ENCODE results near the gene TSEN54.
A peak's percentile ranks its signal among the peaks of the same experiment; 100 is the strongest.
"Not testable (repeated sequence)": the region's sequence is repeated elsewhere in the genome, so short reads cannot be mapped to it uniquely, and the experiment has no call there.

Gene TSEN54

DNA sequence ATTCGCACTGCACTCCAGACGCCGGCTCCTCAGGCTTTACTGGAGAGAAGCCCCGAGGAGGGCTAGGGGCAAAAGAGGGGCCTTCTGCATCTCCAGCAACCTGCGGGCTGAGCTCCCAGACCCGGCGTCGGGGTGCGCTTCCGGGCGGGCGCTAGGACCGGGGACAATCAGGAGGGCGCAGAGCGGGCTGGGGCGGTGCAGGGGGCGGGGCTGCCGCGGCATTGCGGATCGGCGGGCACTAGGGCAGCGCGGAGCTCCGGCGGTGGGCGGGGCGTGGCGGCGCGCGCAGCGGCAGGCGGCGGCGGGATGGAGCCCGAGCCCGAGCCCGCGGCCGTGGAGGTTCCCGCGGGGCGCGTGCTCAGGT is at the start of gene TSEN54:
TSS of gene TSEN54 (plus strand) at position 274 of the 364 bp plus-strand sequence. CDS start at position 307, 33 bp downstream.
- peak; percentile 93 for DNase-seq

DNA sequence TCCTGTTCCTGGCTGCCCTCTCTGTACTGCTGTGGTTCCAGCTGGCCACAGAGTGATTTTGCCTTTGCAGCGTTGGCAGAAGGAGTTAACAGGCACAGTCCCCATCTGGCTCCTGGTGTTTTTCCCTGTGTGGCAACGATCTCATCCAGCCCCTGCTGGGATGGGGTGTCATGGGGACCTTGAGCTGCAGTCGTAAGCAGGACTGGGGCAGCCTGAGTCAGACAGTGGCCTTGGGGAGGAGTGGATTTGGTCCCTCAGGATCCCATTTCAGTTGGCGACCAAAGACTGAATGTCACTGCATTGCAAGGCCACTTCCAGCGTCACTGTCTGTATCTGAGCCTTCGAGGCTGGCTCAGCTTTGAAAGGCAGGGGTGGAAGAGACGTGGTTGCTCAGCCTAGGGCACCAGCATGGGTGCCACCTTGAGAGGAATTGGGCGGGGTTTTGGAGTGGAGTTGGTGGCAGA is 48.0 kb upstream of the TSEN54 start:
- DNase-seq = no peak

DNA sequence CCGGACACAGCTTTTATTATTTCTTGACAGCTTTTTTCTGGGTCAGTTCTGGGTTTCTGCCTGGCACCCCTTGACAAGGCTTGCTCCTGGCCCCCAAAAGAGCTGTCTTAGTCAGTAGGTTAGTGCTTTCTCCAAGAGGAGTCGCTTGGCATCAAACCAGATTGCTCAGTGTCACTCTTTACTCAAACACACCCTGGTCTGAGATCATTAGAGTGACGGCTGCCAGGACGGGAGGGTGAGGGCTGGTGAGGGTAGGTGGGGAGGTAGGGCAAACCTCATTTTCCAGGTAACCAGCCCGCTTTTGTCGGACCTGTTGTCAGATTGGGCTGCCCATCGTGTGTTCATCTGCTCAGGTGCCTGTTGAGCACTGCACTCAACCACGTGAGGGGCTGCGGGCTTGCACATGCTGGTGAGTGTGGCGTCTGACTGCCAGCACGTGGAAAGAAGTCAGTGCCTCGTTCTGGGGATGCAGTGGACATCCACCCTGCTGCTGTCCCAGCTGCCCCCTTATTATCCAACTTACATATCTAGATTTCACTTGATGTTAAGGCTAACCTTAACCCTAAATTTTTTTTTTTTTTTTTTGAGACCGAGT is 47.5 kb upstream of the TSEN54 start:
- DNase-seq = no peak

DNA sequence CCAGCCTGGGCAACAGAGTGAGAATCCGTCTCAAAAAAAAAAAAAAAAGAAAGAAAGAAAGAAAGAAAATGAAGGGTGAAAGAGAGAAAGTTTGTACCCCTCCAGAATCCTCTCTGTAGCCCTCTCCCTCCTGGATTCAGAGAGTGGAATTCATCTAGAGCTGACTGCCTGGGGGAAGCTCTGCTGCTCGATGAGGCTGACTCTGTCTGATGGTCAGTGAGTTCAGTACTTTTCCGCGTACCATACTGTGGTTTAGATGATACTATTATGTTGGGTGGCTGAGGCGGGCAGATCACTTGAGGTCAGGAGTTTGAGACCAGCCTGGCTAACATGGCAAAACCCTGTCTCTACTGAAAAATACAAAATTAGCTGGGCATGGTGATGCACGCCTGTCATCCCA is 45.1 kb upstream of the TSEN54 start:
- DNase-seq = no peak

DNA sequence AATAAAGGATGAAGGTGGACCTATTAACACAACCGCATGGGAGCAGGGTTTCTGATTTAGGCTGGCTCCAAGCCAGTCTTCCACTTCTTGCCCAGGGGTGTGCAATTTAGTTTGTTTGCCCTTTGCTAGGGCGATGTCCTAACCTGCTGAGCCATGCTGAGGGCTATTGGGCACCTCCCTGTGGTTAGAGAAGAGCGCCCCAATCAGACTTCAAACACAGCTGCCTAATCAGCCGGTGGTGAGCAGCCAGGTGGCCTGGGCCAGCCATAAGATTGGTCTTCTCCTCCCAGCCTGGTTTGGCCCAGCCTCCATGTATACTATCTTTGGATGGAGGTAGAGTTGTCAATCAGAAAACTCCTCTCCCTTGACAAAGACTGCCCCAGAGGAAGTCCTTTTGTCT is 44.2 kb upstream of the TSEN54 start:
- peak; percentile 5 for DNase-seq

DNA sequence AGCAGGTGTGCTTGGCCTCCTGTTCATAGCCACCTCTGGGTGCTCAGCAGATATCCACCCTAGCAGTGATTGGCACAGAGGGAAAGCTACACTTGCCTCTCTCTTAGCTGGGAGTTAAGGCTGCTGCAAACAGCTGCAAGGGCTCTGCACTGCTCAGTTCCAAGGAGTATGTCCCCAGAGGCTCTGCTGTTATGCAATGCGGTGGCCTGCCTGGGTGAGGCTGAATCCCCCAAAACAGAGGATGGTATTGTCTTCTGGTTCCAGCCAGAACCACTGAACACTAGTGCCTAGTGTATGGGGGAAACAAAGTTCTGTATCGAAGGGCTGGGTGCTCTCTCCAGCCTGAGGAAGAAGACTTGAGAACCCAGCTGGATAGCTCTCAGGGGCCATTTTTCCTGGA is 43.1 kb upstream of the TSEN54 start:
- no peak for DNase-seq

DNA sequence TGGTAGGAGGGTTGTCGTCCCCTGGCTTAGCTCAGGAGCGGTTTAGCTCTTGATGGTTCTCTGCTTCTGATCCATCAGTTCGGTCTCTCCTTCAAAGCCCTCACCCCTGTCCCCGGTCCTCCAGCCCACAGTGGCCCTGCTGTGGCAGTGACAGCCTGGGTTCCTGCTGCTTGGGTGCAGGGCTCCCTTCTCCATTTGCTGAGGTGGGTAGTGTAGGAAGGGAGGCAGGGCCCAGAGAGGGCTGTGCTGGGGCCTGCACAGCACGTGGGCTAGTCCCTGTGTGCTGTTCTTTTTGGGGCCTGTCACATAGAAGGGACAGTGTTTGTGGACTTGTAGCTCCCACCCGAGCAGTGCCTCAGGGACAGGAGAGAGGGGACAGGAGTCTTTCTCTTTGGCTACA is 41.6 kb upstream of the TSEN54 start:
- no peak for DNase-seq

DNA sequence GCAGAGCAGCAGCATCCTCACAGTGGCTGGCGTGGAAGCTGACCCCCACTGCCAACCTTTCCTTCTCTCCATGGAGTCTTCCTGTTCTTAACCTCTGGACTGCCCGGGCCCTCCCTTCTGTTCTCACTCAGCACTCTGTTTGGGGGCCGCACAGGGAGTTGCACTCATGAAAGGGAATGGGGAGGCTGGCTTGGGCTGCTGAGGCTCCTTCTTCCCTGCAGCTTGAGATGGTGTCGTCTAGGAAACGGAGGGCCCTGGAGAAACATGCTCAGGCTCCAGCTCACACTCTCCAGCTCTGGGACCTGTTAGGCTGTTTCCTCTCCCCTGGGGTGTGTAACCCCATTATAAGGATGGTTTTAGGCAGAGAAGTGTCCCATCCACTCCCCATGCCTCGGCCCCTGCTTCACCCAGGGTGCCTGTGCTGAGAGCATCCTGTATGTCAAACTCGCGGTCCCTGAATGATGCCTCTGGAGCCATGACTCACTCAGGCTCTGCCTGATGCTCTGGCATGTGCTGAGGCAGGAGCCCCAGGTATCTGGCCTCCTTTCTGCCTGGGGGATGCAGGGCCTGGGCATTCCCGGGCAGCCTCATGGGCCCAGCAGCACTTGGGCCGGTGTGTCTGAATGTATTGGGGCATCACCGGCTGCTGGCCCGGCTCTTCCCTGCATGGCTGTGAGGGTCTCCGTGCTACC is 41.0 kb upstream of the TSEN54 start:
- no peak for DNase-seq

DNA sequence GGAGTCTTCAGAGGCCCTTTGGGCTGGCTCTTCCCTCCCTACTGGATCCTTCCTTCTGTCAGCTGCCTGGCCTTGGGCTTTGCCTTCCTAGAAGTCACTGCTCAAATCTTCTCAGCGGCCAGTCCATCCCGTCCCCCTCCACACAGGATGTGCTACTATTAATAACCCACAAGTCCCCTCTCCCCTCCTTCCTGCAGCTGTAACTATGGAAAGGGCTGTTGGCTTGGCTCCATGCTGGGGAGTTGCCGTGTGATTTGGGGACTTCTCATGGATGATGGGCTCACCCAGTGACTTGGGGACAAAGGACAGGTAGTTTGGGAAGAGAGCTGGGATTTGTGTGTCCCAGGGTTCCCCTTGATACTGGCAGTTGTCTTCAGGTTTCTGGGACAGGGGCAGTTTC is 40.5 kb upstream of the TSEN54 start:
- no peak for DNase-seq

DNA sequence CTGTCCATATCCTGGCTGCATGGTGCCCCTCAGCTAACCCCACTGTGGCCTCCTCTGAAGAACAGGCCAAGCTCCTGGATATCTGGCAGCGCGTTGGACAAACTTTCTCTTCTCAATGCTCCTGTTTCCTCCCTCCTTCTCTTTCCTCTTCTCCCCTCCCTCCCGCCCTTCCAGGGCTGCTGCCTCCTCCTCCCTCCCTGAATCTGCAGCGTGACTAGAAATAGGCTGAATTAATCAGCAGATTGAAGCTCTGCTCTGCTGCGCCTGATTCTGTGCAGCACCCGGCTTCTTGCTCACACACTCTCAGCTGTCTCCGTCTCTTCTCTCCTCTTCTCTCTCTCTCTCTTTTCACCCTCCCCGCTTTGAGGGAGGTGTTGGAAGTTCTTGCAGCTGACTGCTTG is 40.1 kb upstream of the TSEN54 start:
- no peak for DNase-seq

DNA sequence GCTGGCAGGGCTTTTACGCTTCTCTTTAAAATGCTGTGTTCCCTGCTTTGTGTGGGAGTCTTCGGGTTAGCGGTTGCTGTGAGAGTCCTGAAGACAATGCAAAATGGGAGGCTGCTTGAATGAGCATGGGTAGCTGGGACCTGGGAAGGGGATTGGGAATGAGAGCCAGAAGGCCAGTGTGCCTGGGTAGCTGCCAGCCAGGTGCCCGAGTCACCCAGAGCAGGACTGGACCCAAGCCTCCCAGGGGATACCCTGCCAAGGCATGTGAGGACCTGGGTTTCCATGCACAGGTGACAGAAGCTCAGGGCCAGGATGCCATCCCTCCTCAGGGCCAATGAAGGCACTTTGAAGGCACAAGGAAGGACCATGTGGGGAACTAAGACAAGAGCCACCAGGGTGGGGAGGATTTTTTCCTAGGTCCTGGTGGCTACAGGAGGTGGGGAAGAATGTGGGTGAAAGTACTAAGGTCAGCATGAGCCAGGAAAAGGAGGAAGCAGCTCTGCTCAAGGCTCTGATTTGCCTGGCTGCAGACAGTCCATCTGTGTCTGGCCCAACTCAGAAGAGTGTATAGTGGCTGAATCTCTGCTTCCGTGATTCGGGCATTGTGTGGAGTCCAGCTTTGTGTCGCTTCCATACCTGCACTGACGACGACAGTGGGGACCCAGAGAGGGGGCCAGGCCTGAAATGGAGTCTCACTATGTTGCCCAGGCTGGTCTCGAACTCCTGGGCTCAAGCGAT is 39.4 kb upstream of the TSEN54 start:
- no peak for DNase-seq

DNA sequence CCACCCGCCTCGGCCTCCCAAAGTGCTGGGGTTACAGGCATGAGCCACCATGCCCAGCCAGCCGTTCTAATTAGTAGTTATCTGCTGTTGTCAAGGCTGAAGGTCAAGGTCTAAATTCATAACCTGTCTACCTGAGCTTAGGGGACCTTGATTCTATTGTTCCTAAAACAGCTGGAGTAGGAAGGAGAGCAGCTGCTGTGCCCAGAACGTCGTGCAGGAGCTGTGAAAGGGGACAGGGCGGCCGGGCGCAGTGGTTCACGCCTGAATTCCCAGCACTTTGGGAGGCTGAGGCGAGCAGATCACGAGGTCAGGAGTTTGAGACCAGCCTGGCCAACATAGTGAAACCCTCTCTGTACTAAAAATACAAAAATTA is 38.9 kb upstream of the TSEN54 start:
- not testable (repeated sequence) for DNase-seq

DNA sequence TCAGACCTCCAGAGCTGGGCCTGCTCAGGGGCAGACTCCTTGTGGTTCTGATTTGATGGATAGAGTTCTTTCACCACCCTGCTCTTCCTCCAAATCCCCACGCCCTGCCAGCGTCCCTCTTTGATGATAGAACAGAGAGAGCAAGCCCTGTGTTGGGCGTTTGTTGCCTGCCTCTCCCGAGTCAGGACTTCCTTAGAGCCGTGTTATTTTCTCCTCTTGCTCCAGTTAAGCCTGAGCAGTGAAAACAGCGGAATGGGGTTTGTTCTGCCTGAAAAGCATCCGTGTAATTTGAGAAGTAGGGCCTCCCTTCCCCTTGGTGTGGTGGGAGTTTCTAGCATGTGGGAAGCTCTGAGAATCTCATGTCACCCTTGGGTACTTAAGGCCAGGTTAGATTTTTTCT is 37.8 kb upstream of the TSEN54 start:
- no peak for DNase-seq

DNA sequence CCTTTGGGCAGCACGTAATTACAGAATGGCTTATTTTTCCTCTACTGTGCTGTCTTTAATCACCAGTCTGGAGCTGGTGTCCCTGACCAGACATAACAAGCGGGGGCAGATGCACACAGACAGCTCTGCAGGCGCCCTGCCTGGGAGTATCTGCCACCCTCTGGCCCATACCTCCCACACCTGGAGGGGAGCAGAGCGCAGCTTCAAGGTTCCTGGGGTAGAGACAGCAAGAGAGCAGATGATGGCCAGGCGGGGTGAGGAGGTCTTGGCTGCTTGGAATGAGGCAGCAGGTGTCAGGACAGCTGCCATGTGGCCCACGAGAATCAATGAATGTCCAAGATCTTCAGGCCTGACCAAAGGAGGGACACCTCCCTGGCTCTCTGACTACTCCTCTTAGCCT is 36.0 kb upstream of the TSEN54 start:
- no peak for DNase-seq

DNA sequence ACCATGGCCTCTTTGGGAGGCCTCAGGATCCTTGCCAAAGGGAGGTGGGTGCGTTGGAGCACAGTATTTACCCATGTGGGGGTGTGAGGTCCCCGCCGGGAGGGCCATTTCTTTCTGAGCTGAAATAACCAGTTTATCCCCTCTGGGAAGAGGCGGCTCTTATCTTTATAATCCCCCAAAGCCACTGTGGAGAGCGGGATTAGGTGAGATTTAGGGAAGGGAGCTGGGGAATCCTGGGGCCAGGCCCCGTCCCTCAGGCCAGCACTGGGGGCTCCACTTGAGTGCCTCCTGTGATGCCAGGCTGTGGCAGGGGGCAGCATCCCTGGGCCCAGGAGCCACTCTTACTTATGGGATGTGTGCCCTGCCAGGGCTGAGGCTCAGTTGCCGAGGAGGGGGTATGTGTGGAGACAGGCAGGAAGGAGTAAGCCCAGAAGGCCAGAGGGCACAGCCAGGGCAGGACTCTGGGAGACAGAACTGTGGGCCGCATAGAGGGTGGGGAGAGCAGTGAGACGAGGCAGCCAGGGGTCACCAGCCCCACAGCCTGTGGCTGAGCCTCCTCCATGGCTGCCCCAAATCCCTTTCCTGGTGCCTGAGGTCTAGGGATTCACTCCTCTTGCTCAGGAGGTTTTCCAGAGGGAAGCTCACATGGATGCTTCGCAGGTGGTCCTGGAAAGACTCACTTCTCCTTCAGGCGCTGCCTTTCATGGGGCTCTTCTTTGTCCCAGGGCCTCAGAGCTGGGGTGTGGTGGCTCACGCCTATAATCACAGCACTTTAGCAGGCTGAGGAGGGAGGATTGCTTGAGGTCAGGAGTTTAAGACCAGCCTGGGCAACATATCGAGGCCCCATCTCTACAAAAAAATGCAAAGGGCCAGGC is 34.9 kb upstream of the TSEN54 start:
- DNase-seq = no peak

DNA sequence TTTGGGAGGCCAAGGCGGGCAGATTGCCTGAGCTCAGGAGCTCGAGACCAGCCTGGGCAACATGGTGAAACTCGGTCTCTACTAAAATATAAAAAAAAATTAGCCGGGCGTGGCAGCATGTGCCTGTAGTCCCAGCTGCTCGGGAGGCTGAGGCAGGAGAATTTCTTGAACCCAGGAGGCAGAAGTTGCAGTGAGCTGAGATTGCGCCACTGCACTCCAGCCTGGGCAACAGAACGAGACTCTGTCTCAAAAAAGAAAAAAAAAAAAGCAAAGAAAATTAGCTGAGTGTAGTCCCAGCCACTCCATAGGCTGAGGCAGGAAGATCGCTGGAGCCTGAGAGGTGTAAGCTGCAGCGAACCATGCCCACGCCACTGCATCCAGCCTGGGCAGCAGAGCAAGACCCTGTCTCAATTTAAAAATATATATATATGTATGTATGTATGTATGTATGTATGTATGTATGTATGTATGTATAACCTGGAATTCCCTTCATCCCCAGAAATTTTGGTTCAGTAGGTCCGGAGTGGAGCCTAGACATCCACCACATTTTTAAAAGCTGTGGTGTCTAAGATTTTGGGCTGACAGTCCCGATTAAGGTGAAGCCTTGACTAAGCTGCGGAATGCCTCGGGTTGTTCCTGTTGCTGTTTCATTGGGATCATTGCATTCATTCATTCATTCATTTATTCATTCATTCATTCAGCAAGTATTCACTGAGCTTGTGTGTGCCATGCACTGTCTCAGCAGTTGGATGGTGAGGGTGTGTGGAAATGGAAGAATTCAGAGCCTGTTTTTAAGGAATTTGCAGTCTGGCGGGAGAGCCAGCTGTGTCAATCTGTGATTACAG is 34.0 kb upstream of the TSEN54 start:
- DNase-seq = no peak

DNA sequence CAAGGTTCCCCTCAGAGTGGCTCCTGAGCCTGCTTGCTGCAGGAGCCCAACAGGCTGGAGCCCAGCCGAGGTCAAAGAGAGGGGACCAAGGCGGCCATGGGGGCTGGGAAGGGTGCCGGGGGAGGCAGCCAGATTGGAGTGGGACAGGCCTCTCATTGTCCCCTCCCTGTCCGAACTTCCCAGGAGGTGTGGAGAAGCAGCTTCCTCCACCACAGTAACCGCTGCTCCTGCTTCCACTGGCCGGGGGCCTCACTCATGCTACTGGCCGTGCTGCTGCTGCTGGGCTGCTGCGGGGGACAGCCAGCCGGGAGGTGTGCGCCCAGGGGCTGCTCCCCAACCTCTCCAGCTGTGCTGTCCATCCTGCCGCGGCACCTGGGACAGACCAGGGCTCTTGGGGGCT is 30.6 kb upstream of the TSEN54 start:
- DNase-seq = no peak

DNA sequence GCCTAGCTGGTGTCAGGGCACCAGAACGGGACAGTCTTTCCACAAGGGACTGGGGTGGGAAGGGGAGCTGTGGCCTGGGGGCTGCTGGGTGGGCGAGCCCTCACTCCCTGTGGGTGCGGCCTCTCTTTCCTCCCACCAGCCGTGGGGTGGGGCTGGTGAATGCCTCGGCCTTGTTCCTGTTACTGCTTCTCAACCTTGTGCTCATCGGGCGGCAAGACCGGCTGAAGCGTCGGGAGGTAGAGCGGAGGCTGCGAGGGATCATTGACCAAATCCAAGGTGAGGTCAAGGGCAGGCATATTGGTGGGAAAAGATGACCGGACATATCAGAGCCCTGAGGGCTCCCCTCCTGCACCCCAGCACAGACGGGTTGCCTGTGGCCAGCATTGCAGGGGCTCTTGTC is 30.2 kb upstream of the TSEN54 start:
- DNase-seq = no peak

DNA sequence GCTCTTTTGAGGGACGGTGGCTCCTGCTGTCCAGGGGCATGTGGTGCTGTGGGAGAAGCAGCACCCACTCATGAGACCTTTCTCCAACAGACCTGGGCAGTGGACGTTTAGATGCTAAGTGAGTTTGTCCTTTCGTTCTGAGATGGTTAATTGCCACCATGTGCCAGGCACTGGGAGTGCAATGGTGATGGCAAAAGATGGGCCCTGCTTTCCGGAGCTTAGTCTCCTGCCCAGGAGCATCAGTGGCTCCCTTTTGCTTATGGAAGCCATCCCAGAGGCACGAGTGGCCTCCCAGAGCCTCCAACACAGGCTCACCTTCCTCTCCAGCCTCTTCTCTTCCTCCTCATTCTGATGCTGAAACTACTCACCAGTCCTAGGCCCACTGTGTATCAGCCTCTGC is 29.4 kb upstream of the TSEN54 start:
- no peak for DNase-seq

DNA sequence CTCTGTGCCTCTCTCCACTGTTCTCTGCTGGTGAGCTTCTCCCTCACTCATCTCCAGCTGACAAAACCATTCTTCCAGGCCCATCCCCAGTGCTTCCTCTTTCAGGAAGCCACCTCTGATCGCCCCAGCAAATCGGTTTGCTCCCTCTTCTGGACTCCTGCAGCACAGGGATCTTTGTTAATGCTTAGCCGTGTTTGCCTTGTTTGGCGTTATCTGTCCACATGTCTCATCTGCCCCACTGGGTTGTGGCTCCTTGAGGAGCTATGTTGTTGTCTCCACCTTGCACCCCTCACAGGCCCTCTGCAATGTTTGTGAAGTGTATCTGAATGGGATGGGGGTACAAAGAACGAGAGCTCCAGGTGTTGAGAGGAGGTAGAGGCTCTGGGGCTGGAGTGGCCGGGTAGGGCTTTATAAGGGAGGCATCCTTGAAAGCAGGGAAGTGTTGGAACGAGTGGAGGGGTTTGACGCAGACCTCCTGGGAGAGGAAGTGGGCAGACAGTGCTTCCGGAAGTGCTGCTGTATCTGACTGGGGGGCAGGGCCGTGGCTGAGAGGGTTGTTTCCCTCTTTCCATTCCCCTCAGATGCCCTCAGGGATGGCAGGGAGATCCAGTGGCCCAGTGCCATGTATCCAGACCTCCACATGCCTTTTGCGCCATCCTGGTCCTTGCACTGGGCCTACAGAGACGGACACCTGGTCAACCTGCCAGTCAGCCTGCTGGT is 28.8 kb upstream of the TSEN54 start:
- no peak for DNase-seq

DNA sequence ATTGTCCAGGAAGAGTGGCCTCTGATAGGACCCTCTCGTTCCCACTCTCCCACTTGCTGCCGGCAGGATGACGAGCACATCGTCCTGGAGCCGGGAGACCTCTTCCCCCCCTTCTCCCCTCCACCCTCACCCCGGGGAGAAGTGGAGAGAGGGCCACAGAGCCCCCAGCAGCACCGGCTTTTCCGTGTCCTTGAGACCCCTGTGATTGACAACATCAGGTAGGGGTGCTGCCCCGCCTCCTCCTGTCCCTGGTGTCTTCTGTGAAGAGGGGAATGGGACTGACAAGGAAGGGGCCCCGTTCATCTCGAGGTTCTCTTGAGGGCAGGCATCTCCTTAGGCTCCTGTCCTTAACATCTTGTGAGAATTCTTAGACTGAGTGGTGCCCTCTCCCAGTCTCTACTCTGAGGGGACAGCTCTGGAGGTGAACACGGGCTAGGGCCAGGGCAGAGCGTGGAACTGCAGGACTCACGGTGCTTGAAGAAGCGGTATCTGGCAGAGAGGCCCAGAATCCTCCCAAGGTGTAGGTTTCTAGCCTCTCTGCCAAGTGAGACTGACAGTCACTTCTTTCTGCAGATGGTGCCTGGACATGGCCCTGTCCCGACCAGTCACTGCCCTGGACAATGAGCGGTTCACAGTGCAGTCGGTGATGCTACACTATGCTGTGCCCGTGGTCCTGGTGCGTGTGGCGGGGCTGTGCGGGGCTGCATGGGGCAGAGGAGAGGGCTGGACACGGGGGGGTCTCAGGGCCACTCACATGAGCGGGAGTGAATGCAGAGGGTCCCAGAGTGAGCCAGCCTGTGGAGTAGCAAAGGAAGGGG is 27.4 kb upstream of the TSEN54 start:
- no peak for DNase-seq

Measured in RPMI8226 (cell line).